GM19193 (cell line): ENCODE measurements around the gene ADRA1B.

Experiments used
- POLR2A ChIP-seq: IDR thresholded peaks from 4 replicates; pipeline ENCODE4 v1.6.1; 2011; ENCODE audit not compliant: insufficient read depth, insufficient read length; ENCODE audit errors: extremely low read depth

The ADRA1B gene

DNA sequence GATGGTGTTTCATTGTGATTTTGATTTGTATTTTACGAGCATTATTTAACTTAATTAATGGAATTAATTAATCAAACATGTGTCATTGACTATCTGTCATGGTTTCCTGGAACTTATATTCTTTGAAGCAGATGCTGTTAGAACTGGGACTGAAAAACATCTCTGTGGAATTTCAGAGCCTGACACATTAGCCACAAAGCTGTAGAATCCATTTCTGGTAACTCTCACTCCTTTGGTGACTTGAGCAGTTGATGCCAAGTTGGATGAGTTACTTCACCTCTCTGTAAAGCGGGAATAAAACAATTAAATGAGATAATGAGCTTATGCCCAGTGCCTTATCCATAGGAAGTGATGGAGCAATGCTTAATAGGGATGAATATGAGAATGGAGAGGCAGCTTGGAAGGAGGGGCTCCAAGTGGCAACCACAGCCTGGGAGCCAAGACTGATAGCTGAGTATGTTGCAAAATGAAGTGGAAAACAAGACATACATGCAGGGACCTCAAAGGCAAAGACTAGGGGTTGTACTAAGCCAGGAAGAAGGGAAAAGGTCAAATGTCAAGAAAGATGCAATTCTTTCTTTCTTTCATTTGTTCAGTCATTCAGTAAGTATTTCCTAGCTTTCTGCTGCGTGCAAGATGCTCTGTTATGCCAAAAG, 23.1 kb upstream of the ADRA1B start:
- TF ChIP-seq POLR2A, result no peak

DNA sequence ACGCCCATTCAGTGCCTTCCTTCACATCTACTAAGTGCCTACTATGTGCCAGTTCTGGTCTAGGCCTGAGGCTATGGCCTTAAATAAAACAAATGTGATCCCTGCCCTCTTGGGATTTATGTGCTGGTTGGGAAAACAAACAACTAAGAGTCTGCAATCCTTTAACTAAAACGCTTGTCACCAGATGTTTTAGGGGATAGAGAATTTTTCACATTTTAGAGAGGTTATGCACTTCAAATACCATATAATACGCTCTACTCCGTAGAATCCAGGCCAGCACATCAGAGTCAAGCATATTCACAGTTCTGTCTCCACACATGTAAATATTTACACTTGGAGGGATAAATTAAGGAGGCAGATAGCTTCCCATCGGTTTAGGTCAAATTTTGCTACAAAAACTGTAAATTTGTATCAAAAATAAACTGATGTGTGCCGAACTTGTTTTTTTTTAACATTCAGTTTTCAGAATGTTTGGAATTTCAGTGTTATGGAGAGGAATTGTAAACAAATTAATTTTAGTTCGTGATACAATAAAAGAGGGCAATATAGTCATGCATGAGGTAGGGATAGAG, 22.0 kb upstream of the ADRA1B start:
- TF ChIP-seq POLR2A, result no peak

GRCh38 chr5:159897786-159898393, 18.4 kb upstream of the ADRA1B start:
- TF ChIP-seq POLR2A, result no peak

GRCh38 chr5:159899067-159900049, 16.9 kb upstream of the ADRA1B start:
- no peak for TF ChIP-seq POLR2A

GRCh38 chr5:159901308-159901707, 15.0 kb upstream of the ADRA1B start:
- no peak for TF ChIP-seq POLR2A

- no peak for TF ChIP-seq POLR2A
Measured at GRCh38 chr5:159901772-159902171, 14.5 kb upstream of the ADRA1B start.

DNA sequence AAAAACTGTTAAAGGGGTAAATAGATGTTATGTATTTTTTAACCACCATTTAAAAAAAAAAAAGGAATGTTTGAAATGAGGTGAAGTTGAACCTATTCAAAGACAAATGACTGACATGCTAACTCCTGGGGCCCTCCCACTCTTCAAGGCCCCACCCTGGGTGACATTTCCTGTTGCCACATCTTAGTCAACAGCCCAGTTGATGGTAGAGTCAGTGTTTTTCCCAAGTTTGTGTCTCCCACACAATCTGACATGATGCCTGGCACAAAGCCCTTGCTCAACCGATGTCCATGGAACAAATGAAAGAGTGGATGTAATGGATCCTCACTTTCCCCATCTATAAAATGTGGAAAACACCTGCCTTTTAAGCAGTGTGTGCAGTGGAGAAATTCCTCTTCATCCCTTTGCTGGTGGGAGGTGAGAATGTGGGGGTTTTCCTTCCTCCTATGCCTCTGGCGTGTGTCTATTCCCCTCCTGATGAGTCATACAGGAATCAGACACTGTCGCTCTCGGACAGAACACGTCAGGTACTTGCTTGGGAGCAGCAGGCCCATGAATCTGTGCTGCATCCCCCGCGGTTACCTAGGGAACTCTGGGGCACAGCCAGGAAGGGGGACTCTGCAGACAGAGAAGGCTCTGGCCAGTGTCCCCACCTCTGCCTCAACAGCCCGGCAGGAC, 13.7 kb upstream of the ADRA1B start:
- TF ChIP-seq POLR2A, result no peak

- TF ChIP-seq POLR2A, result no peak
Measured at GRCh38 chr5:159903131-159903530, 13.2 kb upstream of the ADRA1B start.

DNA sequence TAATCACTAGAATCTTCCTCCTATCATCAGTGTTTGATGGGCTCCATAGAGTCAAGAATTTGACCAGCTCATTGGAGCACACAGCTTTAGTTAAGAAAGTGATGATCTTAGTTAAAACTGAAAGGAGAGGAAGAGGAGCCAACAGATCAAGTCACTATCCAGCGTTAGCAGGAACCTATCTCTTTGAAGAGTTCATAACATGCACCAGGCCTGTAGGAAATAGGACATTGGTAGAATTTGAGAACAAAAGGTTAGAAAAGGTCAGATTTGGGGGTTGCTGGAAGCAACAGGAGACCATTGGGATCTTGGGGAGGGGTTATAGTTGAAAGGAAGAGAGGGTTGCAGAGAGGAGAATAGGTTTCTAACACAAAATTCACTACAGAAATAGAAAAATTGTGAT, 11.4 kb upstream of the ADRA1B start:
- TF ChIP-seq POLR2A, result no peak

- TF ChIP-seq POLR2A, result no peak
Measured at GRCh38 chr5:159905496-159905895, 10.8 kb upstream of the ADRA1B start.

DNA sequence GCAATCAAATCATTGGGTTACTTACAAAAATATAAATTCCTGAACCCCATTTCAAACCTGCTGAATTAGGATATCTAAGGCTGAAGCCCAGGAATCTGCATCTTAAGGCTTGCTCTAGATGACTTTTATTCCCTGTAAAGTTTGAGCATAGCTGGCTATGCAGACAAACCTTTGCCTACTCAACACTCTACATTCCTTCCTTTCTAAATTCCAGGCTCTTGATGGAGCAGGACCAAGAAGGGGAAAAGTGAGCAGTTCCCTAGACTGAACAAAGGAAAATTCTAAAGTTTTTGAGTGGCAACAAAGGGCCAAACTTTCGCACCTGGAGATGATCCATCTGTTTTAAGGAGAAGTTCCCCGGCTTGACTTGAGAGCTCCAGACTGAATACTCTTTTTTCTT, 9.8 kb upstream of the ADRA1B start:
- TF ChIP-seq POLR2A, result no peak

- no peak for TF ChIP-seq POLR2A
Measured at GRCh38 chr5:159906943-159907342, 9.3 kb upstream of the ADRA1B start.

GRCh38 chr5:159907689-159908590, 8.3 kb upstream of the ADRA1B start:
- TF ChIP-seq POLR2A, result no peak

DNA sequence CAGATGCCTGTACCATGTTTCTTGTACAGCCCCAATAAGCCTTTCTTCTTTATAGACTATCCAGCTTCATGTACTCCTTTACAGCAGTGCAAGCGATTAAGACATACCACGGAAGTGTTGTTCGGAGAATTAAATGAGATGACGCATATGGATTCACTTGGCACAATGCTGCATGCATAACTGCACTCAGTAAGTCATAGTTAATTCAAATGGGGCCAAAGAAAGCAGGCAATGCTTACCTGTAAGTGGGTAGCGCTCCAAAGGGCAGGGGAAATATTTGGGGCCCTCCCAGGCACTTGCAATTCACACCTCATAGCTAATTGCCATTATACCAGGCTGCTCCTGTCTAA, 7.7 kb upstream of the ADRA1B start:
- TF ChIP-seq POLR2A, result no peak

- no peak for TF ChIP-seq POLR2A
Measured at GRCh38 chr5:159909126-159909525, 7.2 kb upstream of the ADRA1B start.
